Stimulated activated CD8-positive, alpha-beta memory T cell treated with anti-CD3 and anti-CD28 coated beads, Interleukin-4, amount 100 ng/mL, for 1 hour (primary cell): ENCODE measurements around the gene CYP26B1.
"Not testable (repeated sequence)": the region's sequence is repeated elsewhere in the genome, so short reads cannot be mapped to it uniquely, and the experiment has no call there.

ENCODE experiments used
- DNase-seq, 2 donors: peaks; one replicate each; pipeline ENCODE4 v3.0.0-alpha.2; 2020; ENCODE audit warnings: low read depth in 2 of 2, low spot score in 1 of 2

The CYP26B1 gene

GRCh38 chr2:72111061-72111460 is 36.6 kb downstream of the CYP26B1 start:
- no peak for DNase-seq

- DNase-seq, result no peak
Measured at GRCh38 chr2:72109904-72110303, 37.8 kb downstream of the CYP26B1 start.

- DNase-seq, result no peak
Measured at GRCh38 chr2:72109291-72109690, 38.4 kb downstream of the CYP26B1 start.

DNA sequence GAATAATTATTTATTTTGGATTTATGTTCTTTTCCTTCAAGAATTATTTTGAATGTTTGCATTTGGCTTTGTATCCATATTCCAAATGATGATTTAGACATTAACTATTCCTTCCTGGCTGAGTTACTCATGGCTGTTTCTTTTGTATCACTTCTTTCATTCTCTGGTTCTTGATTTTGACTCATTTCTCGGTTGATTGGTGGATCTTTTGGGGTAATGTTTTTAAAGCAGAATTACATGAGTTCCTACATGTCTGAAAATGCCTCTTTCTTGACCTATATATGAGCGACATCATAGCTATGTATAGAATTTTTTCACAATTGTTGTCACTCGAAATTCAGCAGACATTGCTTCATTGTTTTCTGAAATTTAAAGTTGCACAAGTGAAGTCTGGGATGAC is 39.5 kb downstream of the CYP26B1 start:
- DNase-seq, result no peak

DNA sequence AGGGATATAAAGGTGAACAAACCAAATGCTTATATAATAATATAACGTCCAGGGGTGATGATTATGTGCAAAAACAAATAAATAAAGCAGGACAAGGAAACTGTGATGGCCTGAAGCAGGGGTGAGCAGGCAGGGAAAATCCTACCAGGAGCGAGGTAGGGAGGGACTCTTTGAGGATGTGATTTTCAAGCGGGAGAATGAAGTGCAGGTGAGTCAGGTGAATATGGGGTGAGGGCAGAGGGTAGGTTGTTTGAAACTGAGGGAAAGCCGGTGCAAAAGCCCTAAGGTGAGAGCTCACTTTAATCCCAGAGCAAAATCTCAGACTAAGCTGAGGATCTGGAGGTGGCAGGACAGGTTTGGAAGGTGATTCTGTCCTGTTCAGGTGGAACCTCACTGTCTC is 40.7 kb downstream of the CYP26B1 start:
- no peak for DNase-seq

- no peak for DNase-seq
Measured at GRCh38 chr2:72104821-72105588, 42.7 kb downstream of the CYP26B1 start.

DNA sequence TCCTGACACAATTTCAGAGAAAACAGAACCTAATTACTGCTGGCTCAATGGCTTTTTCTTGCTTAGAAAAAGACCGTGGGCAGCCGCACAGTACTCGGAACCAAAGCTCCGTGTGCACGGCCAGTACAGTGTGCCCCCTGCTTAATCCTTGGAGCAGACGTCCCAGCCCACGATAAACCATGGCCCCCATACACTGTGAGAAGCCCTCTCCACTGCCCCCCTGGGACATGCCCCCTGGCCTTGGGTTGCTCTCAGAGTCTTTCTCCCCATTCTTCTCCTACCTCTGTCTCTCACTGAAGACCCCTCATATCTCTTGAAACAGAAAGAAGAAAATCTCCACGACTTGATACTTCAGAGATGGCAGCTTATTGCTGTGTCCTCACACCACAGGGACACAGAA is 44.0 kb downstream of the CYP26B1 start:
- no peak for DNase-seq

- DNase-seq, result no peak
Measured at GRCh38 chr2:72103161-72103560, 44.5 kb downstream of the CYP26B1 start.

DNA sequence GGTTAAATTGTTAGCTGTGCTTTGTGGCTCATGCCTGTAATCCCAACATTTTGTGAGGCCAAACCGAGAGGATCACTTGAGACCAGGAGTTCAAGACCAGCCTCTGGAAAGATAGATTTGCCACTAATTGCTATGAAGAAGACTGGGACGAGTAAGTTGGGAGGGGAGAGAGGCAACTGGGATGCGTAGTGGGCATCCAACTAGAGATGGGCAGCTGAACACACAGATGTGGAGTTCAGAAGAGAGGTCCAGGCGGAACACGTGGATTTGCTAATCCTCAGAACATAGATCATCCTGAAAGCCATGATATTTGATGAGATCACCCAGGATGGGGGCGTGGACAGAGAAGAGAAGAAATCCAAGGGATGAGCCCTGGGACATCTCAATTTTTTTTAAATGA is 48.7 kb downstream of the CYP26B1 start:
- no peak for DNase-seq

- DNase-seq, result no peak
Measured at GRCh38 chr2:72097276-72097675, 50.4 kb downstream of the CYP26B1 start.

DNA sequence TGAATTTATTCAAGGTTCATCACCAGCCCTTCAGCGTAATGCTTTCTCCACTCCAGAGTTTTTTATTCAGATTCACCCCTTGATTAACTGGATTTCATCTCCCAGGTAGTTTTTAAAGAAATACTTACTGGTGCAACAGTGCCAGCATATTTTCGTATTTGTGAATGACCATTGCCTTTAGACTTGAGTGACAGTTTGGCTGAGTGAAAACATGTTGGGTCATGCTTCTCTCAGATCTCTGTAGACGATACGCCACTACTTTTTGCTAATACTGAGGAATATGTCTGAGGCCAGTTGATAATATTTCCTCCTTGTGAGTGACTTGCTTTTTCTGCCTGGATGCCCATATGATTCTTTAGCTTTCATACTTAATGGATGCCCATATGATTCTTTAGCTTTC is 51.5 kb downstream of the CYP26B1 start:
- DNase-seq, result no peak

DNA sequence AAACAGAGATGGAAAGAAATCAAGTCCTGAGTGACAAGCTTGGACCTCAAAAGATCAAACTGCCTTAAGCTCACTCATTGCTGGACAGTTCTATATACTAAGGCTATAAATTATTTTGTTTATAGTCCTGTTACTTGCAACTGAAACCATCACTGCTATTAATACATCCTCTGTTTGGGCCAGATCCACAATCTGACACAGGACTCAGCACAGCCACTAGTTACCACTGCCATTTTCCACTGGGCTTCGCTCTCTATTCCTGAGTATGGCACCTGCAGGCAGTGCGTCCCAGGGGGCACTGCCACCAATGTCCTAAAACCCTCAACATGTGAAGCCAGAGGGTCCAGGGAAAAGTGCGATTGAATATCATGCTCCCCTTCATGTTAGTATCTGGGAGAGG is 52.3 kb downstream of the CYP26B1 start:
- DNase-seq, result no peak

- no peak for DNase-seq
Measured at GRCh38 chr2:72094701-72095100, 53.0 kb downstream of the CYP26B1 start.

- DNase-seq, result no peak
Measured at GRCh38 chr2:72092111-72092510, 55.6 kb downstream of the CYP26B1 start.

- DNase-seq, result no peak
Measured at GRCh38 chr2:72090781-72091482, 56.7 kb downstream of the CYP26B1 start.

DNA sequence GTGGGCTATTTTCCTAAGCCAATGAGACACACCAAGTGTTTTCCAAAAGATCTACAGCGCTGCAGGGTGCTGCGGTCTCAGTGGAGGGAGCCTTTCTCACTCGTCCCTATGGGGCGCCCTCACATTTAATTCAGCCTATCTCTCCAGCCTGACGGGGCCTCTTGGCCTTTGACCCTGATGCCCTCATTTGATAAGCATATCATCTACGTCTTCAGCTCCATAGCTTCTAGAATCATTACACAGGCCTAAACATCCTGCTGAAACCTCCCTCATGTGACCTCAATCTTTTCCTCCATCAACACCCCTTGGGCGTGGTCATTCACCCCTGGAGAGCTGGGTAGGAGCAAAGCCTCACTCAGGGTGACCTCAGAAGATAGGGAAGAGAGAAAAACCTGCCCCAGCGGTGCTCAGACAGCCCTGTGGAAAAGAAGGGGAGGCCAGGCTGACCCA is 57.4 kb downstream of the CYP26B1 start:
- DNase-seq, result no peak

- no peak for DNase-seq
Measured at GRCh38 chr2:72089537-72089936, 58.1 kb downstream of the CYP26B1 start.

DNA sequence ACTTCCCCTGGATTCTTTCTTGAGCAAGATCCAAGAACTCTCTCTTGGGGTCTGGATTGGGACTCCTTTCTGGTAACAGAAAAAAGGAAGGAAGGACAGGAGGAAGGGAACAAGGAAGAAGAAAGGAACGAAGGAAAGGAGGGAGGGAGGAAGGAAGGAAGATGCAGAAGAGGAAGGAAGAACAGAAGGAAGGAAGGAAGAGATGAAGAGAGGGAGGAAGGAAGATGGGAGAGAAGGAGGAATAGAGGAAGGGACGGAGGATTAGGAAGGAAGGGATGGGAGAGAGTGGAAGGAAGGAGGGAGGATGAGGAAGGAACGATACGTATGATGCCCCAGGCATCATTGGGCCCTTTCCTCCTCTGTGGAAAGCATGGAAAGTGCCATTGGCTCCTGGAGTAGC is 58.6 kb downstream of the CYP26B1 start:
- no peak for DNase-seq

- not testable (repeated sequence) for DNase-seq
Measured at GRCh38 chr2:72086871-72087633, 60.6 kb downstream of the CYP26B1 start.

GRCh38 chr2:72085513-72085912 is 62.1 kb downstream of the CYP26B1 start:
- DNase-seq, result no peak

GRCh38 chr2:72085036-72085435 is 62.6 kb downstream of the CYP26B1 start:
- DNase-seq, result no peak

DNA sequence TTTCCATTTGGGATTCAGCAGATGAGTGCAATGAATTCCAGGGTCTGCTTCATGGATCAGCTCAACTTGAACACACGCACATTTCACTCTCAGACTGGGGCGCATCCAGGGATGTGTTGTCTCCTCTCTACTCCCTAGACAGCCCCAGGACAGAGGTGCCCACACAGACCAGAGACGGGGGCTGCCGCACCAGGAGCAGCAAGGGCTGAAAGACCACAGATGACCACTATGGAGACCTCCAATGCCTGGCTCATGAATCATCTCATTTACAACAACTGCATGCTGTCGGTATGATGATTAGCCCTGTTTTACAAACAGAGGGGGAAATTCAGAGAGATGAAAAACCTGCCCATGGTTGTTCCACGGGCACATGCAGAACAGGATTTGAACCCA is 63.1 kb downstream of the CYP26B1 start:
- DNase-seq, result no peak
